HEK293T (cell line): ENCODE results near the gene SLC17A9.

Source experiments
- CTBP1 ChIP-seq: fragments of 450-650 bp; IDR thresholded peaks from 2 replicates; pipeline ENCODE4 v1.6.1; 2016; ENCODE audit warnings: borderline replicate concordance
- FOXA1 ChIP-seq: fragments of 450-650 bp; IDR thresholded peaks from 2 replicates; pipeline ENCODE4 v1.6.1; 2016; ENCODE audit warnings: mild to moderate bottlenecking
- TF ChIP-seq, protein P1 (sequence below): fragments of 450-650 bp; IDR thresholded peaks from 2 replicates; pipeline ENCODE4 v1.6.1; 2016

DNA sequence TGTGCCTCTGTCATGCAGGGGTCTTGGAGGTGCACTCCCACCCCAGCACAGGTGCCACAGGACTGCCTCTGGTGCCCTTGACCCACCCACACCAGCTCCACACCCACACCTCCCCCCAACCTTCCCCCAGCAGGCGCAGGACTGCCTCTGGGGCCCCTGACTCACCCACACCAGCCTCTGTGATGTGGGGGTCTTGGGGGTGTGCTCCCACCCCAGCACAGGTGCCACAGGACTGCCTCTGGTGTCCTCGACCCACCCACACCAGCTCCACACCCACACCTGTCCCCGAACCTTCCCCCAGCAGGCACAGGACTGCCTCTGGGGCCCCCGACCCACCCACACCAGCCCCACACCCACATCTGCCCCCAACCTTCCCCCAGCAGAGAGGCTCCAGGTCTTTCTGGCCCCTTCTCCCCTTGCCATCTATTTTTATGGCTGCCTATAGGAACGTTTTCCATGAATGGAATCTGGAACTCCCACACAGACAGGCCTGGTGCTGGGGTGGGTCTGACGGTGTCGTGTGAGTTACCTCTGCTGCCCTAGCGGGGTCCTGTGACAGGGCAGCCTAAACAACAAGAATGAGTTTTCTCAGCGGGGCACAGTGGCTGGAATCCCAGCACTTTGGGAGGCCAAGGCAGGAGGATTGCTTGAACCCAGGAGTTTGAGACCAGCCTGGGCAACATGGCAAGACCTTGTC, 23.5 kb downstream of the SLC17A9 start:
- TF ChIP-seq CTBP1 (no peak), FOXA1 (no peak)
- TF ChIP-seq, protein P1, sequence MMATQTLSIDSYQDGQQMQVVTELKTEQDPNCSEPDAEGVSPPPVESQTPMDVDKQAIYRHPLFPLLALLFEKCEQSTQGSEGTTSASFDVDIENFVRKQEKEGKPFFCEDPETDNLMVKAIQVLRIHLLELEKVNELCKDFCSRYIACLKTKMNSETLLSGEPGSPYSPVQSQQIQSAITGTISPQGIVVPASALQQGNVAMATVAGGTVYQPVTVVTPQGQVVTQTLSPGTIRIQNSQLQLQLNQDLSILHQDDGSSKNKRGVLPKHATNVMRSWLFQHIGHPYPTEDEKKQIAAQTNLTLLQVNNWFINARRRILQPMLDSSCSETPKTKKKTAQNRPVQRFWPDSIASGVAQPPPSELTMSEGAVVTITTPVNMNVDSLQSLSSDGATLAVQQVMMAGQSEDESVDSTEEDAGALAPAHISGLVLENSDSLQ: no peak
